Dendritic cell treated with granulocyte-macrophage colony-stimulating factor and Interleukin-4, amounts not matched to agents 40 ng/mL and 50 ng/mL, for 4 days (primary cell): ENCODE data around the gene ABAT.

Experiments
- H3K27ac Mint-ChIP-seq: one replicate; pipeline ENCODE4 v1.8.0; 2022; ENCODE audit warnings: mild to moderate bottlenecking, mixed read lengths
- H3K27me3 Mint-ChIP-seq: one replicate; pipeline ENCODE4 v1.8.0; 2022; ENCODE audit warnings: mild to moderate bottlenecking, mixed read lengths
- H3K36me3 Mint-ChIP-seq: one replicate; pipeline ENCODE4 v1.8.0; 2022; ENCODE audit warnings: low read depth, mixed read lengths
- H3K4me1 Mint-ChIP-seq: one replicate; pipeline ENCODE4 v1.8.0; 2022; ENCODE audit warnings: low read depth, mixed read lengths
- H3K4me3 Mint-ChIP-seq: one replicate; pipeline ENCODE4 v1.8.0; 2022; ENCODE audit warnings: mild to moderate bottlenecking, moderate library complexity, mixed read lengths
- H3K9me3 Mint-ChIP-seq: one replicate; pipeline ENCODE4 v1.8.0; 2022; ENCODE audit warnings: mixed read lengths
- intact Hi-C: fragments of 100-400 bp; cut with micrococcal nuclease; formaldehyde crosslinking; loops from one replicate; pipeline ENCODE4 v1.15.0; 2022

ABAT gene

DNA sequence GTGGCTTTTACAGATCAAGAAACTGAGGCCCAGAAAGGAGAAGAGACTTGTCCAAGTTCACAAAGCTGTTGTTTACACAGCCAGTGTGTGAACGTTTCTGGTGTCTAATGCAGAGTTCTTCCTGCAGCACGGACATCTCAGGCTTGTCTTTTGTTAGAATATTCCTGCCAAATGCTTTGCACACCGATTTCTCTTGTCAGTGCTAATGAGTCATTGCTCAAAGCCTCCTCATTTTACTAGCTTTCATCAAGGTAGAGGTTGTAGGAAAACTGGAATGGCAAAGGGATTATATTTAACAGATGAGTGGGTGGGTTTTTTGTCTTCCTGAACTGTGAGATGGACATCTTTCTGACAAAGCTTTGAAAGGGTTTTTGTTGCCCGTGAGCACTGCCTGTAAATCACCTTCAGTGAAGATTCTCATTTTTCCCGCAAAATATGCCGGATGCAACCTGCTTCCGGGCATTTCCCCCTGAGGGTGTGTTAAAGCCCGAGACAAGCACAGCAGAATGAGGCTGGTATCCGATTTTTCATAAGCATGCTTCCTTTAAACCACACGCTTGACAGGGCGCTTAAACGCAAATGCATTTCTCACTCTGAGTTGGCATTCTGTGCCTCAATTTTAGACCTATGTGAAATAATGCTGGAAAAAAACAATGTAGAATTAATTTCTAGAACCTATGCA, 137.9 kb downstream of the ABAT start:
- intact Hi-C loops: no loop called here
- Mint-ChIP-seq H3K36me3 (peaks cover 100% of the 10 kb centered on the region), H3K4me1 (no peaks in the 10 kb centered on the region), H3K4me3 (no peak overlapping the region), H3K27me3 (no peaks in the 10 kb centered on the region), H3K9me3 (no peaks in the 10 kb centered on the region), H3K27ac (no peak overlapping the region)

DNA sequence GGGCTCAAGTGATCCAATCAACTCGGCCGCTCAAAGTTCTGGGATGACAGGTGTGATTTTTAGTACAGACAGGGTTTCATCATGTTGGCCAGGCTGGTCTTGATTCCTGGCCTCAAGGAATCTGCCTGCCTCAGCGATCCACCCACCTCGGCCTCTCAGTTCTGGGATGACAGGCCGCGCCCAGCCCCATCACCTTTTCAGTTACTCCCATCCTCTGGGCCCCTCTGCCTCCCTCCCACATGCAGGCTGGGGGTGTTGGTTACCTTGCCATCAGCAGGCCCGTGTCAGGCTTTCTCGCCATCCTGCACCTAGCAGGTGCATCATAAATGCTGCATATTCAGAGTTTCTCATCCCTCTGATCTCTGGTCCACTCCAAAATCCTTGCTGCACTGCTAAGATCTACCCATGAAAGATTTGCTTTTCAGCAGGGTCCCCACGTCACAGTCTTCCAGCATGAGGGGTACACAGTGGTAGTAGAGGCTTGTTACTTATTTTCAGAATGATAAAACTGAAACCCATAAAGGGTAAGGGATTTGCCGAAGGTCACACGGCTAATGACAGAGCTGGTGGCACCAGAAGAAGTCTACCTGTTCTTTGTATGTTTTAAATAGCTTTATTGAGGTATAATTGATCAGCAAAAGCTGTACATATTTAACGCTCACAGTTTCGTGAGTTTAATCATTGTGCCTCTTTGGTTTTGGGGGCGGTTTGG, 139.8 kb downstream of the ABAT start:
- intact Hi-C loops: no loop called here
- Mint-ChIP-seq H3K4me3 (no peak overlapping the region), H3K27ac (no peak overlapping the region), H3K4me1 (peaks cover 11% of the 10 kb centered on the region), H3K36me3 (peaks cover 98% of the 10 kb centered on the region), H3K9me3 (no peaks in the 10 kb centered on the region), H3K27me3 (no peaks in the 10 kb centered on the region)

DNA sequence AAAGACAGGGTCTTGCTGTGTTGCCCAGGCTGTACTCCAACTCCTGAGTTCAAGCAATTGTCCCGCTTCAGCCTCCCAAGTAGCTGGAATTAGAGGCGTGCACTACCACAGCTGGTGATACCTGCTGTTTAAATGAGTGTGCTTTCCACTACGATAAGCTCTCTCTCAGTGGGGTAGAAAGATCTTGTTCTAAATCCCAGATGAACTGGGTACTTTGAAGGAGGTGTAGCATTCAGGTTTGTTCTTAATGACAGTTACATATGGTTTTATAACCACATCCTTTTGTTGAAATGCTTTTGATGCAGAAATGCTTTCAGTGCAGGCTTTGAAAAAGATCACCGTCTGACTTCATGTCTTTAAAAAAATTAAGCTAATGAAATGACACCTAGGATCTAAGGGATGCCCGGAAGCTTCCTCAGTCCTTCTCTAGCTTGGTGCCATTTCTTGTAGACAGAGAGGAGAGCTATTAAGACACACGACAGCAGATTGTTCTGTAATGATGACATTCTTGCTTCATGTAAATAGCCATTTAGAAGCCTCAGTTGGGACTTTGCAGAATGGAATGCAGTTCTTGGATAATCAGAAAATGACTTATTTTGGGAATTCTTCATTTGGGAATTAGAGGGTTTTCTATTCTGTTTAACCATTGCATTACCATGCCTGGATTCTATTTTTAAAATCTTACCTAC, 142.7 kb downstream of the ABAT start:
- H3K36me3 Mint-ChIP-seq: peaks cover 98% of the 10 kb centered on the region
- no peak overlapping the region for H3K27ac Mint-ChIP-seq
- H3K9me3 Mint-ChIP-seq: no peaks in the 10 kb centered on the region
- H3K27me3 Mint-ChIP-seq: no peaks in the 10 kb centered on the region
- peaks cover 22% of the 10 kb centered on the region for H3K4me1 Mint-ChIP-seq
- intact Hi-C loops: no loop called here
- H3K4me3 Mint-ChIP-seq: no peak overlapping the region

DNA sequence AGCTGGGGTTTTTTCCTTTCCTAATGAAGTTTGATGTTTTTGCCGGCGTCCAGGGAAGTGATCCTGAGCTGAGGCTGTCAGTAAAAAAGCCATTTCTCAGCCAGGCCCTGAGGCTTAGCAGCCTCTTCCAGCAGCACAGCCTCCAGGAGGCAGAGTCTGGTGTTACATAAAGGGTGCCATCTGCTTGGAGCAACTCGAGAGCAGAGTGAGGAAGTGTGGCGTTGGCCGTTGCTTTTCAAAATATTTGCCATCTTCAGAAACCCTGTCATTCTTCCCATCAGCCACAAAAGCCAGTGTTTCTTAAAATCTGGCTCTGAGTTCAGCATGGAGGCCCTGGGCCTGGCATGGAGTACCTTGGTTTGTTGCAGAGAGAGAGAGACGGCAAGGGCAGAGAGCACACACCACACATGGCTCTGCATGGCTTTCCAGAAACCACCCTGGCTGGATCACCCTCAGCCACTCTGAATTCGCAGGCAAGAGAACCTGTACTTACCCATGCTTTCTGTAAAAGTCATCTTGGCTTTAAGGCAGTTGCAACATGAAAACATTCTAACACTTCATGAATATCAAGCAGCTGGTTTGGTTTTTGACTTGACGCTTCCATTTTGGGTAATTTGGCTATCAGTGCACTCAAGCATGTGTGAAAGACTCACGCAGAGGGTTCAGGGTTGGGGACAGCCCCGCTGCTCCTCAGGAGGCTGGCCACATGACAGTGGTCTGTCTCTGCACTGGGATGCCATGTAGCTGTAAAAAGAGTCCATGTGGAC, 144.3 kb downstream of the ABAT start:
- no peak overlapping the region for H3K4me3 Mint-ChIP-seq
- no peaks in the 10 kb centered on the region for H3K9me3 Mint-ChIP-seq
- H3K27me3 Mint-ChIP-seq: no peaks in the 10 kb centered on the region
- intact Hi-C loops: no loop called here
- H3K27ac Mint-ChIP-seq: peak overlapping the region; percentile 17
- peaks cover 95% of the 10 kb centered on the region for H3K36me3 Mint-ChIP-seq
- H3K4me1 Mint-ChIP-seq: peaks cover 24% of the 10 kb centered on the region

DNA sequence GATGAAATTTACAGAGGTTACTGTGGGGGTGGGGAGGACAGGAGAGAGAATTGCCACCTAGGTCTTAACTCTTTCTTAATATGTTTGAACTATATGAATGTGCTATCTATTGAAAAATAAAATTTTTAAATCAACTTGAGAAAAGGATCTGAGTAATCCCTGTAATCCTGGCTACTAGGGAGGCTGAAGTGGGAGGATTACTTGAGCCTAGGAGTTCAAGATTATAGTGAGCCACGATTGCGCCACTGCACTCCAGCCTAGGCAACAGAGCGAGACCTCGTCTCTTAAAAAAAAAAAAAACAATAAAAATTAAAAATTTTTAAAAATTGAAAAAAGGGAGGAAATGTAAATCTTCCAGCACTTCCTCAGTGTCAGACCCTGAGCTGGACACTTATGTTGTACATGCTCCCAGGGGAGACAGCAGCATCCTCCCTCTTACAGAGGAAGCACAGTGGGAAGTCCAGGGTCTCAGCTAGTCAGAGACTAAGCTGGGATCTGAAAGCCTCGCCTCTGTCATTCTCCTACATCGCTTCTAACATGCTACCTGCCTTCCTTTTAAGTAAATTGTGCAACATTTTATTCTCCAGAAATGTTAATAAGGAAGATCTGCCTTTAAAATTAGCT, 145.1 kb downstream of the ABAT start:
- peak overlapping the region; percentile 17 for H3K27ac Mint-ChIP-seq
- peaks cover 87% of the 10 kb centered on the region for H3K36me3 Mint-ChIP-seq
- H3K4me1 Mint-ChIP-seq: peaks cover 24% of the 10 kb centered on the region
- no peaks in the 10 kb centered on the region for H3K9me3 Mint-ChIP-seq
- H3K4me3 Mint-ChIP-seq: no peak overlapping the region
- intact Hi-C loops: no loop called here
- H3K27me3 Mint-ChIP-seq: no peaks in the 10 kb centered on the region

DNA sequence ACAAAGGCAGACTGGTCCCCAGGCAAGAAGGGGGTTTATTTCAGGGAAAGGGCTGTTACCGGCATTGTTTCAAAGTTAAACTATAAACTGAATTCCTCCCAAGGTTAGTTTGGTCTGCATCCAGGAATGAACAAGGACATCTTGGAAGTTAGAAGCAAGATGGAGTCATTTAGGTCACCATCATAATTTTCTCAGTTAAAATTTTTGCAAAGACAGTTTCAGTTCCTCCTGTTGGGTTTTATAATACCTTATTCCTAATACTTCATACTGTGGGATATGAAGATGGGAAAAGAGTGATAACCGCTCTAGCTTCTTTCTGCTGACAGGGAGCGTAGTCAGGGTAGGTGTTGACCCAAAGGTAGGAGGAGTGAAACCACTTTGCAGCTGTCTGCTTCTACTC, 148.0 kb downstream of the ABAT start:
- Mint-ChIP-seq H3K27me3 (no peaks in the 10 kb centered on the region), H3K4me3 (no peak overlapping the region), H3K27ac (no peak overlapping the region), H3K9me3 (no peaks in the 10 kb centered on the region), H3K4me1 (peaks cover 24% of the 10 kb centered on the region), H3K36me3 (peaks cover 69% of the 10 kb centered on the region)
- intact Hi-C loops: no loop called here

DNA sequence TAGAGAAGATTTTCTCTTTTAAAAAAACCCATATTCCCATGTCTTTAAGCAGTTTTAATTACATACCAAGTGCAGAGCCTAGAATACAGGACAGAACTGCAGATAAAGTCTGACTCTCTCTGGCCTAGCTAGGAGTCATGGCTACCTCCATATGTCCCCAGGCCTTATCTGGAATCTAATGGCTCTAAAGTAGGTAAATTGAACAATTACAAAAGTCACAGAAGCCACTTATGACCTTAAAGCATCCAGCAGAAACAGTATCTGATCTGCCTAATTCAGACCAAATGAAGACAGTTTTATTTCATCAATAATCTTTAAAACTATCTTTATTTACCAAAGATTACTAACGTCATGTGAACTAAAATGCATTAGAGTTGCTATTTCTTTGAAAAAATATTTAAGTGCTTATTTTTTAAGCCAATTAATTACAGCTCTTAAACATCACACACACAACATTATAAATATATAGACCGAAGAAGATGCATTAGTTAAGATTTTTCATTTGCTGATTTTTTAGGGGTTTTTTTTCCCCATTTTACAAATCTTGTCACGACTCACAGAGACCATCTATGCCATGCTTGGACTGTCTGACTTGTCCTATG, 152.0 kb downstream of the ABAT start:
- Mint-ChIP-seq H3K27ac (no peak overlapping the region), H3K36me3 (peaks cover 66% of the 10 kb centered on the region), H3K4me1 (peaks cover 13% of the 10 kb centered on the region), H3K4me3 (no peak overlapping the region), H3K27me3 (no peaks in the 10 kb centered on the region), H3K9me3 (no peaks in the 10 kb centered on the region)
- intact Hi-C loops: no loop called here

DNA sequence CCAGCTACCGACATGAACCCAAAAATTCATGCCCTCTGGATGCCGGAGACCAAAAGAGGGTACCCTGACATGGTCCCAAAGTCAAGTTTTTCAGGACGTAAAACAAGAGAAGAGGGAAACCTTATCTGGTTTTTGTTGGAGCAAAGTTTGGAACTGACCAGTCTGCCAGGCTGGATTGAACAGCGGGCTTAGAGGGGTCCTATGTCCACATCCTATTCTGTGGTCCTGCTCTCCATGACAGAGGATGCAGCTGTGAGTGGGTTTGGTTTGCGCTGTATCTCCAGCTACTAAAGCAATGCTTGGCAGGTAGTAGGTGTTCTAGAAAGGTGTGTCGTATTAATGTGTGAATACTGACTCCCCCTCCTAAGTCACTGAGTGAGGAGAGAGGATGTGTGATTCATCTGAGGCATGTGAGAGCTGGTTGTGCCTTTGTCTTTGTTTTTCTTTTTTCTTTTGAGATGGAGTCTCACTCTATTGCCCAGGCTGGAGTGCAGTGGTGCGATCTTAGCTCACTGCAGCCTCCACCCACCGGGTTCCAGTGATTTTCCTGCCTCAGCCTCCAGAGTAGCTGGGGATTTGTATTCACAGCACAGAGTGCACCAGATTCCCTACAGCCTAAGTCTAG, 154.2 kb downstream of the ABAT start:
- no peak overlapping the region for H3K4me3 Mint-ChIP-seq

DNA sequence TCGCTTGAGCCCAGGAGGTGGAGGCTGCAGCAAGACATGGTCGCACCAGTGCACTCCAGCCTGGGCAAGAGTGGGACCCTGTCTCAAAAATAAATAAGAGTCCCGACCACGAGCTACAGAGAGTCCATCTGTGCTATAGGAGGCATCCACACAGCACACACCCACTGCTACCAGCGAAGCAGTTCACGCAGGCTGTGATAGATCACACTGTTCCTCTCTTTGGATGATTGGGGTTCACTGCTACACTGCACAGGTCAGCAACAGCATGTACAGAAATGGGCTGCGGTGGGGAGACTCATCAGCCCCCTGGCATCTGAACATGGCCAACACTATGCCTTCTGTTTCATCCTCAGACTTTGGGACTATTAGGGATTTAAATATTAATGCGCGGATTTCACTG, 157.0 kb downstream of the ABAT start:
- Mint-ChIP-seq H3K36me3 (peaks cover 67% of the 10 kb centered on the region), H3K4me1 (peaks cover 32% of the 10 kb centered on the region), H3K27ac (no peak overlapping the region), H3K9me3 (no peaks in the 10 kb centered on the region), H3K27me3 (no peaks in the 10 kb centered on the region), H3K4me3 (no peak overlapping the region)
- intact Hi-C loops: no loop called here

More for the DNA sequence above, 154.2 kb downstream of the ABAT start:
- Mint-ChIP-seq H3K9me3 (no peaks in the 10 kb centered on the region), H3K4me1 (peaks cover 27% of the 10 kb centered on the region), H3K36me3 (peaks cover 69% of the 10 kb centered on the region), H3K27ac (no peak overlapping the region), H3K27me3 (no peaks in the 10 kb centered on the region)
- intact Hi-C loops: no loop called here

DNA sequence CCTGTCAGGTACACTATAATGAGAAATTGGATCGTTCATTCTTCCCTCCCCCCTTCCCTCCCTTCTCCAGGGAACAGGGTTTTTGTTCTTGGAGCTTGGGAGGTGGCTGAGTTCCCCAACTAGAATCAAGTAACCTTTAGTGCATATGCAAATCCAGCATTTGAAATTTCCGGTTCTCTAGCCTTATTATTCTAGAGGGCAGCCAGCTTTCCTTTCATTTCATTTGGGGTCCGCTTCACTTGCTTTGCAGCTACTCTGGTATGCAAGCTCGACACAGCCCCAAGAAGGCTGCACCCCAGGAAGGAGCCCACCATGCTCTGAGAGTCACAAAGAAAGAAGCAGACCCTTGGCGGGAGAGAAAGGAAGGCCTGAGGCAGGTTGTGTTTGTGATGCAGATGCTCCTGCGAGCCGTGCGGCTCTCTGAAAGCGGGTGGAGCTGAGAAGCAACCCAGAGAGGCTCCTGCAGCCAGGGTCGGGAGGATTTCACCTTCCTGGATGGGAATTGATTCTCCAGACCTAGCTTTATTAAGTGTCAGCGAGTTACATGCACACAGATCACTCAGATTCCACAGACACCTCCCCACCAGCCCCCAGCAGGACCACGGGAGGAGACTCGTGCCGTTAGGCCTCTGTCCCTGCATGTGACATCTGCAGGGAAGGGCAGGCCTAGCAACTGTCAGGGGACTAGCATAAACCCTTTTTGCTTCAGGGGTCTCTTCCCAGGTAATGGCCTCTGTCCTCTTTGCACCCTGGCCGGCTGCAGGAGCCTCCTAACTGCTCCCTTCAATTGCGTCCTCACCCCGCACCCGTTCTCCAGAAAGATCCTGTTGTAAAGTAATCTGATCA, 157.7 kb downstream of the ABAT start:
- intact Hi-C loops: no loop called here
- H3K27me3 Mint-ChIP-seq: no peaks in the 10 kb centered on the region
- H3K9me3 Mint-ChIP-seq: no peaks in the 10 kb centered on the region
- peak overlapping the region; percentile 41 for H3K27ac Mint-ChIP-seq
- H3K4me1 Mint-ChIP-seq: peaks cover 32% of the 10 kb centered on the region
- H3K4me3 Mint-ChIP-seq: no peak overlapping the region
- peaks cover 60% of the 10 kb centered on the region for H3K36me3 Mint-ChIP-seq

DNA sequence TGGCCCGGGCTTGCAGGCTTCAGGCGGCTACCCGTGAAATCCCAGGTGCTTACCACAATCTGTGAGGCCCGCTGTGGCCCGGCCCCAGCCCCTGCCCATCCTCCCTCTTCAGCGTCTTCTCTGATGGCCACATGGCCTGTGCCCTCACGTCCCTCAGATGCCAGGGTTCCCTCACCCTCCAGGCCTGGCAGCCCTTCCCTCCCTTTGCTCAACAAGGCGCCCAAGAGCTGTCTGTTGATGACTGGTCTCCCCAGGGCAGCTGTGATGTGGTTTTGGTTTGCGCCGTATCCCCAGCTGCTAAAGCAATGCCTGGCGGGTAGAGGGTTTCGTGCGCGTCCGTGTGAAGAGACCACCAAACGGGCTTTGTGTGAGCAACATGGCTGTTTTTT, 158.3 kb downstream of the ABAT start:
- H3K4me1 Mint-ChIP-seq: peaks cover 32% of the 10 kb centered on the region
- H3K9me3 Mint-ChIP-seq: no peaks in the 10 kb centered on the region
- H3K4me3 Mint-ChIP-seq: no peak overlapping the region
- peaks cover 58% of the 10 kb centered on the region for H3K36me3 Mint-ChIP-seq
- H3K27me3 Mint-ChIP-seq: no peaks in the 10 kb centered on the region
- intact Hi-C loops: no loop called here
- peak overlapping the region; percentile 41 for H3K27ac Mint-ChIP-seq
